HFF-Myc (cell line): ENCODE measurements around the gene TXLNB.

Source experiments
- DNase-seq: peaks from one replicate; pipeline ENCODE4 v3.0.0-alpha.2; 2011; ENCODE audit warnings: low read depth; ENCODE audit errors: extremely low read depth
- H3K4me3 ChIP-seq: replicated peaks from 2 replicates; pipeline ENCODE4 v1.5.1; 2011; ENCODE audit warnings: low read depth, mild to moderate bottlenecking, control low read depth, low read length
- TF ChIP-seq, protein P1 (sequence below): IDR thresholded peaks from 2 replicates; pipeline ENCODE4 v1.5.1; 2012; ENCODE audit warnings: mild to moderate bottlenecking, low read depth, low read length, control low read depth; ENCODE audit errors: missing control alignments

The TXLNB gene

GRCh38 chr6:139313784-139314545 is 22.2 kb upstream of the TXLNB start:
- no peak overlapping the region for H3K4me3 ChIP-seq
- DNase-seq: no peak
- TF ChIP-seq, protein P1, sequence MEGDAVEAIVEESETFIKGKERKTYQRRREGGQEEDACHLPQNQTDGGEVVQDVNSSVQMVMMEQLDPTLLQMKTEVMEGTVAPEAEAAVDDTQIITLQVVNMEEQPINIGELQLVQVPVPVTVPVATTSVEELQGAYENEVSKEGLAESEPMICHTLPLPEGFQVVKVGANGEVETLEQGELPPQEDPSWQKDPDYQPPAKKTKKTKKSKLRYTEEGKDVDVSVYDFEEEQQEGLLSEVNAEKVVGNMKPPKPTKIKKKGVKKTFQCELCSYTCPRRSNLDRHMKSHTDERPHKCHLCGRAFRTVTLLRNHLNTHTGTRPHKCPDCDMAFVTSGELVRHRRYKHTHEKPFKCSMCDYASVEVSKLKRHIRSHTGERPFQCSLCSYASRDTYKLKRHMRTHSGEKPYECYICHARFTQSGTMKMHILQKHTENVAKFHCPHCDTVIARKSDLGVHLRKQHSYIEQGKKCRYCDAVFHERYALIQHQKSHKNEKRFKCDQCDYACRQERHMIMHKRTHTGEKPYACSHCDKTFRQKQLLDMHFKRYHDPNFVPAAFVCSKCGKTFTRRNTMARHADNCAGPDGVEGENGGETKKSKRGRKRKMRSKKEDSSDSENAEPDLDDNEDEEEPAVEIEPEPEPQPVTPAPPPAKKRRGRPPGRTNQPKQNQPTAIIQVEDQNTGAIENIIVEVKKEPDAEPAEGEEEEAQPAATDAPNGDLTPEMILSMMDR: no peak

DNA sequence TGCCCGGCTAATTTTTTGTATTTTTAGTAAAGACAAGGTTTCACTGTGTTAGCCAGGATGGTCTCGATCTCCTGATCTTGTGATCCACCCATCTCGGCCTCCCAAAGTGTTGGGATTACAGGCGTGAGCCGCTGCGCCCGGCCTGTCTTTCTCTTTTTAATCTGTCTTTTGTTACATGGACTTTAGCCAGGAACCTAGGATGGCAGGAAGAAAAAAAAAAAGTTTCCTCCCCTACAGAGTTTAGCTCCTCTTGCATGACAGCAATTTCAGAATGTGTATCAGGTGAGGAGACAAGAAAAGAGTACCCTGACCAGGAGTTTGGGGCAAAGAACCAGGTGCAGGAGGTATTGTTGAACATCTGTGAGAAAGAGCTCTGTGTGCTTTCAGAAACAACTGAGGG is 21.4 kb upstream of the TXLNB start:
- TF ChIP-seq, protein P1: no peak
- DNase-seq: no peak
- no peak overlapping the region for H3K4me3 ChIP-seq

DNA sequence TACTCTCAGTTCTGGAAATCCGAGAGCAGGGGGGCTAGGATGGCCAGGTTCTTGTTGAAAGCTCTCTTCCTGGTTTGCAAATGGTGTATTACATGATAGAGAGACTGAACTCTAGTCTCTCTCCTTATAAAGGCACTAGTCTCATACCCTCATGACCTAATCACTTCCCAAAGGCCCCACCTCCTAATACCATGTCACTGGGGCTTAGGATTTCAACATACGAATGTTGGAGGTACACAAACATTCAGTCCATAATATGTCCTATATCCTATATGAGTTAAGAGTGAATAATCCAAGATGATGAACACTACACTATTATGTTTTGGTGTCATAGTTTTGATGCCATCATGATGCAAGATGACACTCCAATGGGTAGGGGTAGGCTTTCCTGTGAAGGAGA is 20.0 kb upstream of the TXLNB start:
- TF ChIP-seq, protein P1: no peak
- no peak overlapping the region for H3K4me3 ChIP-seq
- DNase-seq: no peak

DNA sequence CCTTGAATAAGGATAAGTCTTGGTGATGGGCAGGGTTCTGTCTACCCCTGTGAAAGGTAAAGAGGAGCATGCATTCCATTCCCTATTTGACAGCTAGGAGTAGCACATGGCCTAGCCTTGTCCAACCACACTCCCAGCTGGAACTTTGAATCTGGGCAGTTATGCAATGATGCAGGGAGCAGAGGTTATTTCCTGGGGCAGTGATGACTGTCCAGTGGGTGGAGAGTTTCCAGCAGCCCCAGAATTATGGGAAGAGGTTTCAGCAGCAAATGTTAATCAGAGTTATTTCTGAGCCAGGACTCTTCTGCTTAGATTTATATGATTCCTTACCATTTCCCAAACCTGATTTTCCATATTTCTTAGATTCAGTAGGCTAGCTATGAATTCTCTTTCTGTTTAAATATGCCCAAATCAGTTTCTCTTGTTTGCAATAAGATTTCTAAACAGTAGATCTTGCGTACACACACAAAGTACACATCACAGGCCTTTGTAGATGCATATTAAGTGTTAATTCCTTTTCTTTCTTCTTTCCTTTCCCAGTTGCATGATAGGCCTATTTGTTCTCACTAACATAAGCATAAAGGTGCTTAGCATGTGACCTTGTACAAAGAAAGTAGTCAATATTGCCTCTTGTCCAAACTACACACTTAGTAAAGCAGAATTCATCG is 17.3 kb upstream of the TXLNB start:
- H3K4me3 ChIP-seq: no peak overlapping the region
- TF ChIP-seq, protein P1: no peak
- DNase-seq: no peak

DNA sequence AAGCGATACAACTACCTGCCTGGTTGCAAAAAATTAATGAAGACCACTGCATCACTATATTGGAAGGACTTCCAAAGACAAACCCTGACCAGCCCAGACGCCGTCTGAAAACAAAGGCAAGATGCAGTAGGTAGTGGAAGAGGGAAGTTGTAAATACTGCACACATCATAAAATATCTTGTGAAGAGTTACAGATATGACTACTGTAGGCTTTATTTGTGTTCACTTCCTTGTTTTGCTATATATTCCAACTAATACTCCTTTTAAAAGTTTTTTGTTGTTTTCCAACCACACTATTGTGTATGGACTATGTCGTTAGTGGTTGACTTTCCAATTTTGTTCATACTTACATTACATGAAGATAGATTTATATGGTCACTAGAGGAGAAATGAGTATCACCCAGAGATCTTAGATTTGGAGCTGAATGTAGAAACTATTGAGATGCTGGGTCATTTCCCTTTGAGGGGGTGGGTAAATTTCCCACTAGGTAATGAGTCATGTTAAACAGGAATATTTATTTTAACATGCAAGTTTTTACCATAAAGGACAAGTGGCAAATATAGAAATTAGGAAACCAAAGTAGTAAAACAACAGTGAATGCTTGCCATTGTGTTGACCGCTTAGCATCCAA is 16.6 kb upstream of the TXLNB start:
- TF ChIP-seq, protein P1: no peak
- H3K4me3 ChIP-seq: no peak overlapping the region
- no peak for DNase-seq

DNA sequence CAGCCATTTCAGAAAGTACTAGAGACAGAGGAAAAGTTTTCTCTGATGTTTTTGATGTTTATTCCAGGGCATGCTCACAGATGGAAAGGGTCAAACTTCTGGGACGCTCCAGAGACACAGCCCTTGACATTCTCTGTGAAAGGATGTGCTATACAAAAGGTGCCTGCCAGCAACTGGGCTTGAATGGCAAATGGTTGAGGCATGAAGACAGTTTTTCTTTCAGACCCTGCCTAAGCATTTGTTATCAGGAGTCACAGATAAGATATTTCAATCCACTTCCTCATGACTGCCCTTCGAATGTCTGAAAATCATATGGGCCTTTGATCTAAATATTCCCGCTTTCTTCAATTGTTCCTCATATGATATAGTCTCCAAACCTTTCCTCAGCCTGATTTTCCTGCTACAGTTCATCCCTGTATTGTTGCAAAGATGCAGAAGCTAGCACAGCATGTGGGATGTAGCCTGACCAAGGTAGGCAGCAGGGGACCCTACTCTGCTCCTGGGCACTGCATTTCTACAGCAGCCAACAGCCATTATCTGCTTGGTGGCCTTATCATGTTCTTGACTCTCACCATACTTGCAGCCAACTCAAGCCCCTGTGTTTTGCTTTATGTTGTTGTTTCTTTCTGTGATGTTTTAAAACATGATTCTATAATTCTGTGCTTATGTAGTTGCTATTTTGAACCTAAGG is 14.6 kb upstream of the TXLNB start:
- H3K4me3 ChIP-seq: no peak overlapping the region
- no peak for DNase-seq
- TF ChIP-seq, protein P1: no peak
